Fibroblast of villous mesenchyme (primary cell): ENCODE data around the gene NKG7. TPM values are rescaled to one million over a fixed set of nuclear protein-coding genes. Genes with fewer than 3 reads are reported as not detected.
A peak's percentile ranks its signal among the peaks of the same experiment; 100 is the strongest.

Source experiments
- DNase-seq: peaks from one replicate; pipeline ENCODE4 v3.0.0-alpha.2; 2010; ENCODE audit warnings: low read depth
- H3K4me3 ChIP-seq: 2 replicates; pipeline ENCODE4 v1.5.1; 2011; ENCODE audit warnings: low read depth, mild to moderate bottlenecking, low read length
- CTCF ChIP-seq: IDR thresholded peaks from 2 replicates; pipeline ENCODE4 v1.5.1; 2012; ENCODE audit warnings: low read depth, mild to moderate bottlenecking, low read length; ENCODE audit not compliant: insufficient read depth
- total RNA-seq: library from RNA; depleted of rRNA; stranded (reverse); fragments of >200 nt; gene quantifications from 2 replicates; pipeline ENCODE4 v1.2.3, GENCODE V29; 2012

The NKG7 gene
- total RNA-seq, 1 donor, result not detected

- no peak for DNase-seq
- H3K4me3 ChIP-seq, result no peak overlapping the region
- no peak for TF ChIP-seq CTCF
These were observed 1.2 kb downstream of the NKG7 start for GRCh38 chr19:51371186-51371690.

DNA sequence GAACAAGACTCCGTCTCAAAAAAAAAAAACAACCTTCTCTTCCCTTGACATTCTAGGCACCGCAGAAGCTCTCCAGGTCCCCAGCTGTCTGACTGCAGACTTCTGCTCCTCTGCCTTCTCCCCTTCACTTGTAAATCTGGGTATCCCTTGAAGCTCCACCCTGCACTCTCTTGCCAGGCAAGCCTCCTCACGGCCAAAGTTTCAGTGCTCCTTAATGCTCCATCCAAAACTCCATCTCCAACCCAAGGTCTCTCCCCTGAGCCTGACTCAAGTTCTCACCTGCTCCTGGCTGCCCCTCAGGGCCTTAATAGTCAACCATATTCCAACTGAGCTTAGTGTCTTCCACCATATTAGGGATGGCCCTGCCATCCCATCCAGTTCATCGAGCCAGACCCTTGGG, 2.2 kb downstream of the NKG7 start:
- H3K4me3 ChIP-seq, result no peak overlapping the region
- no peak for TF ChIP-seq CTCF
- DNase-seq, result no peak

DNA sequence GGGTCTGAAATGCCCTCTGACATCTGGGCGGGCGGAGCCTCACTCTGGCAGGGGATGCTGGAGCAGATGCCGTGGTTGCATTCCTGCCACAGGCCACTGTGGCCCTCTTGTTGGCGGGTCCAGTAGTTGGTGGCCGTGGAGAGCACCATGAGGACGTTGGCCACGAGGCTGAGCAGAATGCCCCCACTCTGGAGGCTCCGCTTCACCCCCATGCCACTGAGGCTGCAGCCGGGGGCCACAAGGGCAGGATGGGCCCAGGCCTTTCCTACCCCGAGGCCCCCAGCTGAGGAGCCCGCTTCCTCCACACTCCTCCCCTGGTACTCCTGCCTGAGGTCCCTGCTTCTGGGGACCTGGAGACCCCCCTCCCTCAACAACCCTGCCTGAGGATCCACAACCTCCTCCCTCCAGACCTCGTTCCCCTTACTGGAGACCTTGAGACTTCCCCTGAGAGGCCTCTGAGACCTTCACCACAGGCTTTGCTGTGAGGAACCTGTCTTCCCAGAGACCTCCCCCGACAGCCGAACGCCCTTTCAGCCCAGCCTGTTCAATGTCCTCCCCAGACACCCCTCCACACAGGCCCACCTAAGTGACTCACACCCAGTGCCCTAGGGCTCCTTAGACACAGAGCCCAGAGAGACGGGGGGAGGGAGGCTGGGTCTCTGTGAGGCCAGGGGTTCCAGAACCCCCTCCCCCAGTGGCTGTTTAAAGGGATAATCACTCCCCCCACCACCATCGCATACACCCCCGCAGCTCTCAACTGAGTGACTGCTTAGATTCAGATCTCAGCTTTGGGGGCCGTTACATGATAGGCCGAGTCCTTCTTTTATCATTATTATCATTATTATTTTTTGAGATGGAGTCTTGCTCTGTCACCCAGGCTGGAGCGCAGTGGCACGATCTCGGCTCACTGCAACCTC, 3.8 kb downstream of the NKG7 start, which contains the start of gene CLDND2:
TSS of gene CLDND2 (minus strand) at position 638 of the 917 bp plus-strand sequence. CDS start at position 212, 426 bp downstream.
- peak within 1 kb of the TSS; percentile 81 for H3K4me3 ChIP-seq
- no peak for DNase-seq

DNA sequence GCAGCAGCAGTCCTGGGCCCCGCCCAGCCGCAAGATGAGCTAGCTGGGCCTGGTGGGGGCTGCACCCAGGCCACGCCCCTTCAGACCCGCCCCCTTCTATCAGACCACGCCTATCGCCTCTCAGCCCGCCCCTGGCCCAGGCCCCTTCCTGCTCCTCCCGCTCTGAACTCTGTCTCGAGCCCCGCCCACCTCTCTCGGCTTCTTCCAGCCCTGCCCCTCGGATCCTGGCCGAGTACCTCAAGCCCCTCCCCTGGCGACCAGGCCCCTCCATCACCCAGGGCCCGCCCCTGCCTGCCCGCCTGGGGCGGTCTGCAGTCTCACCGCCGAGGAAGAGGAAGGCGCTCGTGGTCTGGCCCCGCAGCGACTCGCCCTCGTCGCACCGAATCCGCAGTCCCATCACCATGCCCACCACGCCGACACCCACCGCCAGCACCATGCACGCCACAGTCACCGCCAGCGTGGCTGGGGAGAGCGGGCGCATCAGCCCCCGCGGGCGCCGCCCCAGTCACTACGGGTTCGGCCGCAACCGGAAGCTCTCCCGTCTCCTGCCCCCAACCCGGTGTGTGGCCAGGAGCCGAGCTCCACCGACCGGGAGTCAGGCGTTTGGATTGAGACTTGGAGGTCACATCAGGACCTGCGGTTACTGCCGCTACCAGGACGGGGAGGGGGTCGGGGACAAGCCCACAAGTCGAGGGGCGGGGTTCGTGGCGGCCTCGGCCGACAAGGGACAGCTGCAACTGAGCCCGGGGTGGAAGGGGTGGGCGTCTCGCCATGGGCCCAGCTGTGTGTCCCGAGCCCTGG, 4.7 kb downstream of the NKG7 start:
- H3K4me3 ChIP-seq, result peak overlapping the region; percentile 81
- no peak for TF ChIP-seq CTCF
- peak; percentile 99 for DNase-seq

More for the DNA sequence above, 3.8 kb downstream of the NKG7 start, which contains the start of gene CLDND2:
- TF ChIP-seq CTCF, result no peak

- DNase-seq, result no peak
- H3K4me3 ChIP-seq, result peak overlapping the region; percentile 81
- TF ChIP-seq CTCF, result no peak
These were observed 5.2 kb downstream of the NKG7 start for GRCh38 chr19:51367255-51367564.

- peak overlapping the region; percentile 93 for H3K4me3 ChIP-seq
- DNase-seq, result peak; percentile 99
- no peak for TF ChIP-seq CTCF
These were observed 5.8 kb downstream of the NKG7 start for GRCh38 chr19:51366389-51367254.
